HepG2 (cell line): ENCODE results near the gene SLC22A12.

Source experiments
- GRHL1 ChIP-seq: sonication (generic); formaldehyde crosslinking; conservative IDR thresholded peaks from 2 replicates; pipeline ENCODE4 v1.8.0; 2022; ENCODE audit warnings: missing genetic modification reagents
- POLR2AphosphoS5 ChIP-seq: IDR thresholded peaks from 2 replicates; pipeline ENCODE4 v1.6.1; 2012; ENCODE audit warnings: low read depth, low read length
- ZNF792 ChIP-seq: IDR thresholded peaks from 2 replicates; pipeline ENCODE4 v1.6.1; 2016

DNA sequence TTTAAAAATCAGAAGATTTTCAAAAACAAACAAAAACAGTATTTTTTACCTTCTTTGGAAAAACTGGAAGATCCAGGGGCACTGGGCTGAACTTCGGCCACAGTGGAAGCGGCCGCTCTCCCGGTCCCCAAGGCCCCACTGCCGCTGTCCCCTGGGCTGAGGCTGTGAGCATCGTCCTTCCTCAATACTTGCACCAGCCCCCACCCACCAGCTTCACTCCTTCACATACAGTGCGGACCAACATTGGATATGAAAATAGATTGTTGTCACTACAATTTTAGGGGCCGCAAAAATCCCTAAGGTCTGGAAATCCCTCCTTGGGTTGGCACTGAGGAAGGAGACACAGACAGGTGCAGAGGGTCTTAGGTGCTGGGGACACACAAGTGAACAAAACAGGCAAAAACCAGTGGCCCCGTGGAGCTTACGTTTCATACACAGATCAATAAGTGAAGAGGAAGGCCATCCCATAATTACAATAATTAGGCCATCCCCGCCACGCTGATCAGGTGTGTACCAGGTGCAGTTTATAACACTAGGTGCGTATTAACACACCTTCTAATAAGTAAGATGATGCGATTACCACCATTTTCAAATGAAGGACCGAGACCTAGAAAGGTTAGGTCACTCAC, 28.2 kb upstream of the SLC22A12 start:
- TF ChIP-seq GRHL1 (CRISPR knock-in tag) (no peak), ZNF792 (CRISPR knock-in tag) (no peak), POLR2AphosphoS5 (no peak)
